ENCODE results near the gene SYNJ2.

DNA sequence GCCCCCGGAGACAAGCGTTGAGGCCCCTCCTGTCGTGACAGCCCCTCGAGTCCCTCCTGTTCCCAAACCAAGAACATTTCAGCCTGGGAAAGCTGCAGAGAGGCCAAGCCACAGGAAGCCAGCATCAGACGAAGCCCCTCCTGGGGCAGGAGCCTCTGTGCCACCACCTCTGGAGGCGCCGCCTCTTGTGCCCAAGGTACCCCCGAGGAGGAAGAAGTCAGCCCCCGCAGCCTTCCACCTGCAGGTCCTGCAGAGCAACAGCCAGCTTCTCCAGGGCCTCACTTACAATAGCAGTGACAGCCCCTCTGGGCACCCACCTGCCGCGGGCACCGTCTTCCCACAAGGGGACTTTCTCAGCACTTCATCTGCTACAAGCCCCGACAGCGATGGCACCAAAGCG lies 114.0 kb downstream of the SYNJ2 start:
- TF ChIP-seq CTCF (IDR thresholded peaks at IDR 0.05) = no peak
- no peak for TF ChIP-seq EP300 (IDR thresholded peaks at IDR 0.05)
- no peak for TF ChIP-seq POLR2A (IDR thresholded peaks at IDR 0.05)
